Uterus (tissue), 2 donors: ENCODE data around the gene JAG1.

Source experiments
- CTCF ChIP-seq, 4 experiments: fragments of 200-600 bp in 2 of 4; fragments of 450-650 bp in 2 of 4; sonication (generic) in 2 of 4; IDR thresholded peaks; one replicate each; pipeline ENCODE4 v1.5.1; 2016 to 2019; ENCODE audit warnings: antibody characterized with exemption in 4 of 4, mild to moderate bottlenecking in 2 of 4, moderate library complexity in 1 of 4
- POLR2A ChIP-seq, 2 donors: fragments of 450-650 bp; IDR thresholded peaks; one replicate each; pipeline ENCODE4 v1.6.1; 2016; ENCODE audit warnings: antibody characterized with exemption in 2 of 2, mild to moderate bottlenecking in 1 of 2, moderate library complexity in 1 of 2

- TF ChIP-seq CTCF (IDR thresholded peaks at IDR 0.05) (no peak), POLR2A (IDR thresholded peaks at IDR 0.05) (no peak)
These were observed 55.1 kb downstream of the JAG1 start for GRCh38 chr20:10618611-10619245.
